HepG2 (cell line): ENCODE data around the gene CD79A. TPM values are rescaled to one million over a fixed set of nuclear protein-coding genes. Genes with fewer than 3 reads are reported as not detected.

Source experiments
- CBFB ChIP-seq: sonication (generic); formaldehyde crosslinking; IDR thresholded peaks from 2 replicates; pipeline ENCODE4 v1.4.0; 2020; ENCODE audit warnings: missing genetic modification reagents
- ESRRA ChIP-seq: sonication (generic); formaldehyde crosslinking; IDR thresholded peaks from 2 replicates; pipeline ENCODE4 v1.5.1; 2020; ENCODE audit warnings: mild to moderate bottlenecking, low read depth, missing genetic modification reagents
- FOXJ3 ChIP-seq: sonication (generic); formaldehyde crosslinking; IDR thresholded peaks from 2 replicates; pipeline ENCODE4 v1.4.0; 2020; ENCODE audit warnings: missing genetic modification reagents, mild to moderate bottlenecking, borderline replicate concordance
- GATA4 ChIP-seq: sonication (generic); IDR thresholded peaks from 2 replicates; pipeline ENCODE4 v1.6.1; 2016; ENCODE audit warnings: antibody characterized with exemption, low read depth, borderline replicate concordance
- HNF4A ChIP-seq: sonication (generic); formaldehyde crosslinking; IDR thresholded peaks from 2 replicates; pipeline ENCODE4 v1.4.0; 2020; ENCODE audit warnings: missing genetic modification reagents
- IRF2 ChIP-seq: IDR thresholded peaks from 2 replicates; pipeline ENCODE4 v1.6.1; 2018; ENCODE audit warnings: missing genetic modification reagents, missing compliant biosample characterization
- KDM1A ChIP-seq: IDR thresholded peaks from 2 replicates; pipeline ENCODE4 v1.6.1; 2016; ENCODE audit warnings: missing compliant biosample characterization
- MTF1 ChIP-seq: sonication (generic); formaldehyde crosslinking; IDR thresholded peaks from 2 replicates; pipeline ENCODE4 v1.5.0; 2020; ENCODE audit warnings: missing genetic modification reagents
- NCOA2 ChIP-seq: sonication (generic); formaldehyde crosslinking; IDR thresholded peaks from 2 replicates; pipeline ENCODE4 v1.8.0; 2022; ENCODE audit warnings: inconsistent platforms
- NR2C2 ChIP-seq: sonication (generic); formaldehyde crosslinking; IDR thresholded peaks from 2 replicates; pipeline ENCODE4 v1.4.0; 2020; ENCODE audit warnings: missing genetic modification reagents, mild to moderate bottlenecking, moderate library complexity, borderline replicate concordance
- NR3C1 ChIP-seq: sonication (generic); formaldehyde crosslinking; IDR thresholded peaks from 2 replicates; pipeline ENCODE4 v1.4.0; 2020; ENCODE audit warnings: missing genetic modification reagents
- RFX1 ChIP-seq: fragments of 450-650 bp; IDR thresholded peaks from 2 replicates; pipeline ENCODE4 v1.6.1; 2017
- SMYD3 ChIP-seq: sonication (generic); formaldehyde crosslinking; IDR thresholded peaks from 2 replicates; pipeline ENCODE4 v1.8.1; 2023; ENCODE audit warnings: mild to moderate bottlenecking, missing genetic modification reagents
- SNAPC2 ChIP-seq: sonication (generic); formaldehyde crosslinking; IDR thresholded peaks from 2 replicates; pipeline ENCODE4 v1.8.1; 2022; ENCODE audit warnings: mild to moderate bottlenecking, missing genetic modification reagents
- SP4 ChIP-seq: sonication (generic); formaldehyde crosslinking; IDR thresholded peaks from 2 replicates; pipeline ENCODE4 v1.8.1; 2023; ENCODE audit warnings: mild to moderate bottlenecking, missing genetic modification reagents
- TRIM24 ChIP-seq: sonication (generic); formaldehyde crosslinking; IDR thresholded peaks from 2 replicates; pipeline ENCODE4 v1.8.0; 2022; ENCODE audit warnings: mild to moderate bottlenecking, missing genetic modification reagents
- ZNF292 ChIP-seq: sonication (generic); formaldehyde crosslinking; IDR thresholded peaks from 2 replicates; pipeline ENCODE4 v1.8.1; 2022; ENCODE audit warnings: mild to moderate bottlenecking, low read depth, missing genetic modification reagents, borderline replicate concordance
- ZNF30 ChIP-seq: sonication (generic); formaldehyde crosslinking; IDR thresholded peaks from 2 replicates; pipeline ENCODE4 v1.5.0; 2020; ENCODE audit warnings: mild to moderate bottlenecking, missing genetic modification reagents
- ZNF44 ChIP-seq: sonication (generic); formaldehyde crosslinking; IDR thresholded peaks from 2 replicates; pipeline ENCODE4 v1.5.1; 2020; ENCODE audit warnings: mild to moderate bottlenecking, missing genetic modification reagents
- ZNF446 ChIP-seq: sonication (generic); formaldehyde crosslinking; IDR thresholded peaks from 2 replicates; pipeline ENCODE4 v1.5.0; 2020; ENCODE audit warnings: mild to moderate bottlenecking, missing genetic modification reagents
- ZNF619 ChIP-seq: sonication (generic); formaldehyde crosslinking; IDR thresholded peaks from 2 replicates; pipeline ENCODE4 v1.4.0; 2020; ENCODE audit warnings: mild to moderate bottlenecking, missing genetic modification reagents
- ZNF672 ChIP-seq: sonication (generic); formaldehyde crosslinking; IDR thresholded peaks from 2 replicates; pipeline ENCODE4 v1.8.1; 2022; ENCODE audit warnings: missing genetic modification reagents
- ZZZ3 ChIP-seq: sonication (generic); formaldehyde crosslinking; IDR thresholded peaks from 2 replicates; pipeline ENCODE4 v1.4.0; 2020; ENCODE audit warnings: missing genetic modification reagents, mild to moderate bottlenecking, borderline replicate concordance
- polyA plus RNA-seq, 8 experiments: library from polyadenylated mRNA; depleted of rRNA in 3 of 8; stranded (reverse) in 7 of 8; unstranded in 1 of 8; fragments of >200 nt; fragmentation: Illumina TruSeq in 4 of 8; extraction: Trizol in 4 of 8; gene quantifications; 2 replicates each; pipeline versions ENCODE4 v1.2.1 to v1.2.3, GENCODE V29; 2011 to 2016; ENCODE audit warnings: low read depth in 4 of 8, missing spikeins in 1 of 8, mixed read lengths in 1 of 8; ENCODE audit not compliant: insufficient read depth in 1 of 8
- total RNA-seq, 5 experiments: library from RNA; depleted of rRNA; stranded (reverse); fragments of >200 nt; fragmentation: Illumina TruSeq; extraction: Trizol; gene quantifications; 2 replicates each; pipeline ENCODE4 v1.2.3, GENCODE V29; 2016; ENCODE audit warnings: low read depth in 1 of 5
- TF ChIP-seq, protein P1 (sequence below): sonication (generic); formaldehyde crosslinking; IDR thresholded peaks from 2 replicates; pipeline ENCODE4 v1.8.1; 2023; ENCODE audit warnings: mild to moderate bottlenecking, missing genetic modification reagents
- TF ChIP-seq, protein P2 (sequence below): sonication (generic); formaldehyde crosslinking; IDR thresholded peaks from 2 replicates; pipeline ENCODE4 v1.4.0; 2020; ENCODE audit warnings: missing genetic modification reagents

The CD79A gene
- total and polyA plus RNA-seq, 2 of the 13 experiments (the other 11 are each of a cell fraction or from before 2014, with no cell fraction given), result 0.24 to 0.33 TPM

DNA sequence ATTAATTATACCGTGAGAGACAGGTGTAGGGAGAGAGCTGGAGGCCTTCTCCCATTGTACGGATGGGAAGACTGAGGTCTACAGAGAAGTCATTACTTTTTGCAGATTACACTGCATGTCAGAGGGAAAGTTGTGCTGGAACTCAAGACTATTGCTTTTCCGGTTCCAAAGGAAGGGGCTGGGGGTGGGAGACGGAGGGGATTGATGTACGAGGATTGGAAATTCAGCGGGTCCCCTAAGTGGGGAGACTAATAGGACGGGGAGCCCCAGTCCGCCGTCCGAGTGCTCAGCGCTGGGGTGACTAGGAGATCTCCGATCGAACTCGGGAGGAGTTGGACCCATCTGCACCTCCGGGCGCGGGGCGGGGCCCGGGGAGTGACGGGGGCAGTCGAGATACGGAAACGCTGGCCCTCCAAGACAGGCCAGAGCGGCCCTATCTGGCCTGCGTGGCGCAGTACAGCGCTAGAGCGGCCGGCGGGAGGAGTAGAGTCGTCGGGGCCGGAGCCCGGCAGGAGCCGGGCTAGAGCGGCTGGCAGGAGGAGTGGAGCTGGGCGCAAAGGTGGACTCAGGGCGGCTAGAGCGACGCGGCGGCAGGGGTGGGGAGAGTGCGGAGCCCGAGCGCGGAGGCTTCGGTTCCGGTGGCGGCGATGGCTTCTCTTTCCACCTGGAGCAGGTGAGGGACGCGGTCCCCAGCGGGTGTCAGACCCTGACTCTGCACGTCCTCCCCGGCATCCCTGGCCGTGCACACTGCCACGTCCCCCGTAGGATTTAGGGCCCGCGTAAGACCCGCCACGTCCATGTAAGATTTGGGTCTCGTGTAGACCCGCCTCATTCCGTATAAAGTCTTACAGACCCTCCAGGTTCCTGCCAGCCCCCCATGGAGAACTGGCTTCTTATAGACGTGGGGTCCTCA lies 7.0 kb downstream of the CD79A start (continued):
- TF ChIP-seq FOXJ3 (CRISPR knock-in tag) (no peak), GATA4 (no peak), KDM1A (CRISPR knock-in tag) (peak; percentile 99), CBFB (CRISPR knock-in tag) (peak; percentile 61; the same call in 1 of the 2 replicates), NCOA2 (CRISPR knock-in tag) (peak; percentile 52), ZNF44 (CRISPR knock-in tag) (no peak), RFX1 (no peak), ZNF292 (CRISPR knock-in tag) (no peak), HNF4A (CRISPR knock-in tag) (peak; percentile 69), TRIM24 (CRISPR knock-in tag) (no peak), ZNF672 (CRISPR knock-in tag) (no peak), SP4 (CRISPR knock-in tag) (peak; percentile 81), SMYD3 (no peak), ZNF446 (no peak), ZNF30 (CRISPR knock-in tag) (no peak), NR3C1 (CRISPR knock-in tag) (no peak), SNAPC2 (no peak), ZNF619 (peak; percentile 83; the same call in 1 of the 2 replicates), ZZZ3 (CRISPR knock-in tag) (peak; percentile 82; the same call in 1 of the 2 replicates), ESRRA (no peak), MTF1 (CRISPR knock-in tag) (peak; percentile 50; the same call in 1 of the 2 replicates), IRF2 (CRISPR knock-in tag) (peak; percentile 90; the same call in 1 of the 2 replicates), NR2C2 (peak; percentile 55)
- TF ChIP-seq, protein P1, sequence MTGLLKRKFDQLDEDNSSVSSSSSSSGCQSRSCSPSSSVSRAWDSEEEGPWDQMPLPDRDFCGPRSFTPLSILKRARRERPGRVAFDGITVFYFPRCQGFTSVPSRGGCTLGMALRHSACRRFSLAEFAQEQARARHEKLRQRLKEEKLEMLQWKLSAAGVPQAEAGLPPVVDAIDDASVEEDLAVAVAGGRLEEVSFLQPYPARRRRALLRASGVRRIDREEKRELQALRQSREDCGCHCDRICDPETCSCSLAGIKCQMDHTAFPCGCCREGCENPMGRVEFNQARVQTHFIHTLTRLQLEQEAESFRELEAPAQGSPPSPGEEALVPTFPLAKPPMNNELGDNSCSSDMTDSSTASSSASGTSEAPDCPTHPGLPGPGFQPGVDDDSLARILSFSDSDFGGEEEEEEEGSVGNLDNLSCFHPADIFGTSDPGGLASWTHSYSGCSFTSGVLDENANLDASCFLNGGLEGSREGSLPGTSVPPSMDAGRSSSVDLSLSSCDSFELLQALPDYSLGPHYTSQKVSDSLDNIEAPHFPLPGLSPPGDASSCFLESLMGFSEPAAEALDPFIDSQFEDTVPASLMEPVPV (CRISPR knock-in tag), result peak; percentile 53; the same call in 1 of the 2 replicates
- TF ChIP-seq, protein P2, sequence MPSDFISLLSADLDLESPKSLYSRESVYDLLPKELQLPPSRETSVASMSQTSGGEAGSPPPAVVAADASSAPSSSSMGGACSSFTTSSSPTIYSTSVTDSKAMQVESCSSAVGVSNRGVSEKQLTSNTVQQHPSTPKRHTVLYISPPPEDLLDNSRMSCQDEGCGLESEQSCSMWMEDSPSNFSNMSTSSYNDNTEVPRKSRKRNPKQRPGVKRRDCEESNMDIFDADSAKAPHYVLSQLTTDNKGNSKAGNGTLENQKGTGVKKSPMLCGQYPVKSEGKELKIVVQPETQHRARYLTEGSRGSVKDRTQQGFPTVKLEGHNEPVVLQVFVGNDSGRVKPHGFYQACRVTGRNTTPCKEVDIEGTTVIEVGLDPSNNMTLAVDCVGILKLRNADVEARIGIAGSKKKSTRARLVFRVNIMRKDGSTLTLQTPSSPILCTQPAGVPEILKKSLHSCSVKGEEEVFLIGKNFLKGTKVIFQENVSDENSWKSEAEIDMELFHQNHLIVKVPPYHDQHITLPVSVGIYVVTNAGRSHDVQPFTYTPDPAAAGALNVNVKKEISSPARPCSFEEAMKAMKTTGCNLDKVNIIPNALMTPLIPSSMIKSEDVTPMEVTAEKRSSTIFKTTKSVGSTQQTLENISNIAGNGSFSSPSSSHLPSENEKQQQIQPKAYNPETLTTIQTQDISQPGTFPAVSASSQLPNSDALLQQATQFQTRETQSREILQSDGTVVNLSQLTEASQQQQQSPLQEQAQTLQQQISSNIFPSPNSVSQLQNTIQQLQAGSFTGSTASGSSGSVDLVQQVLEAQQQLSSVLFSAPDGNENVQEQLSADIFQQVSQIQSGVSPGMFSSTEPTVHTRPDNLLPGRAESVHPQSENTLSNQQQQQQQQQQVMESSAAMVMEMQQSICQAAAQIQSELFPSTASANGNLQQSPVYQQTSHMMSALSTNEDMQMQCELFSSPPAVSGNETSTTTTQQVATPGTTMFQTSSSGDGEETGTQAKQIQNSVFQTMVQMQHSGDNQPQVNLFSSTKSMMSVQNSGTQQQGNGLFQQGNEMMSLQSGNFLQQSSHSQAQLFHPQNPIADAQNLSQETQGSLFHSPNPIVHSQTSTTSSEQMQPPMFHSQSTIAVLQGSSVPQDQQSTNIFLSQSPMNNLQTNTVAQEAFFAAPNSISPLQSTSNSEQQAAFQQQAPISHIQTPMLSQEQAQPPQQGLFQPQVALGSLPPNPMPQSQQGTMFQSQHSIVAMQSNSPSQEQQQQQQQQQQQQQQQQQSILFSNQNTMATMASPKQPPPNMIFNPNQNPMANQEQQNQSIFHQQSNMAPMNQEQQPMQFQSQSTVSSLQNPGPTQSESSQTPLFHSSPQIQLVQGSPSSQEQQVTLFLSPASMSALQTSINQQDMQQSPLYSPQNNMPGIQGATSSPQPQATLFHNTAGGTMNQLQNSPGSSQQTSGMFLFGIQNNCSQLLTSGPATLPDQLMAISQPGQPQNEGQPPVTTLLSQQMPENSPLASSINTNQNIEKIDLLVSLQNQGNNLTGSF, result peak; percentile 81; the same call in 1 of the 2 replicates
